GM18508 (cell line): ENCODE results near the gene TEKTIP1.
"Not testable (repeated sequence)": the region's sequence is repeated elsewhere in the genome, so short reads cannot be mapped to it uniquely, and the experiment has no call there.

Experiments
- ATAC-seq: cut with Tn5 transposase; IDR thresholded peaks from one replicate; pipeline ENCODE4 v1.9.1; 2021; ENCODE audit warnings: moderate number of reproducible peaks; ENCODE audit not compliant: insufficient read depth, unreplicated experiment

TEKTIP1 gene

DNA sequence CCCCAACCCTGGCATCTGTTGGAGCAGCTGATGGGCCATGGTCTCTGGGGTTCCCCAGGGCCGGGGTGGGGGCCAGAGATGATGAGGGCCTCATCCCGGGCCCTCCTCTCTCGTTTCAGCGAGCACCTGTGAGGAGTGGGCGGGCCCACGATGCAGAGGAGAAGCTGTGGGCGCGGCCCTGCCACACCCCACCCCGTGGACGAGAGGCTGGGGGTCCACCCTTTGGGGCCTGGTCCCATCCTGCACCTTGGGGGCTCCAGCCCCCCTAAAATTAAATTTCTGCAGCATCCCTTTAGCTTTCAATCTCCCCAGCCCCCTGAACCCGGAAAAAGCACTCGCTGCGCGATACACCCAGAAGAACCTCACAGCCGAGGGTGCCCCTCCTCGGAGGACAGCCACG lies 39.4 kb downstream of the TEKTIP1 start:
- ATAC-seq, result no peak

DNA sequence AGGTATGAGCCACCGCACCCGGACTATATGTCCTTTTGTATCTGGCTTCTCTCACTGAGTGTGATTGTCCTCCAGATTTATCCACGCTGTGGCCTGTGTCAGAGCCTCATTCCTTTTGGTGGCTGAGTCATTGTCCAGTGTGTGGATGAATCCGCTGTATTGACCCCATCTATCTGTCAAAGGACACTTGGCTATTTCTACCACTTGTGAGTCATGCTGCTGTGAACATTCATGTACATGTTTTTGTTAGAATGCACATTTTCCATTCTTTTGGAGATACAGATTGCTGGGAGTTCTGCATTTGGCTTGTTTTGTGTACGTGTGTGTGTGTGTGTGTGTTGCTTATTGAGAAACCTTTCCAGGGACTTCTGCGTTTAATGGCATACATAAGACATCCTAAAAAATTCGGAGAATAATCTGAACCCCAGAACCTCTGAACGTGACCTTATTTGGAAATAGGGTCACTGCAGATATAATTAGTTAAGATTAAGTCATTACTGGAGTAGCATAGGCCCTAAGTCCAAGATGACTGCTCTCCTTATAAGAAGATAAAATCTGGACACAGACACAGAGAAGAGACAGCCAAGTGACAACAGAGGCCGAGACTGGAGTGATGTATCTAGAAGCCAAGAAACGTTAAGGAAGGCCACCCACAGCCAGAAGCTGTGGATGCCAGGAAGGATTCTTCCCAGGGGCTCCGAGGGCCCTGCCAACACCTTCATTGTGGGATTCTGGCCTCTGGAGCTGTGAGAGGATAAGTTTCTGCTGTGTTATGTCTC lies 41.4 kb downstream of the TEKTIP1 start:
- ATAC-seq, result no peak

GRCh38 chr19:3581792-3582191 lies 42.8 kb downstream of the TEKTIP1 start:
- not testable (repeated sequence) for ATAC-seq

DNA sequence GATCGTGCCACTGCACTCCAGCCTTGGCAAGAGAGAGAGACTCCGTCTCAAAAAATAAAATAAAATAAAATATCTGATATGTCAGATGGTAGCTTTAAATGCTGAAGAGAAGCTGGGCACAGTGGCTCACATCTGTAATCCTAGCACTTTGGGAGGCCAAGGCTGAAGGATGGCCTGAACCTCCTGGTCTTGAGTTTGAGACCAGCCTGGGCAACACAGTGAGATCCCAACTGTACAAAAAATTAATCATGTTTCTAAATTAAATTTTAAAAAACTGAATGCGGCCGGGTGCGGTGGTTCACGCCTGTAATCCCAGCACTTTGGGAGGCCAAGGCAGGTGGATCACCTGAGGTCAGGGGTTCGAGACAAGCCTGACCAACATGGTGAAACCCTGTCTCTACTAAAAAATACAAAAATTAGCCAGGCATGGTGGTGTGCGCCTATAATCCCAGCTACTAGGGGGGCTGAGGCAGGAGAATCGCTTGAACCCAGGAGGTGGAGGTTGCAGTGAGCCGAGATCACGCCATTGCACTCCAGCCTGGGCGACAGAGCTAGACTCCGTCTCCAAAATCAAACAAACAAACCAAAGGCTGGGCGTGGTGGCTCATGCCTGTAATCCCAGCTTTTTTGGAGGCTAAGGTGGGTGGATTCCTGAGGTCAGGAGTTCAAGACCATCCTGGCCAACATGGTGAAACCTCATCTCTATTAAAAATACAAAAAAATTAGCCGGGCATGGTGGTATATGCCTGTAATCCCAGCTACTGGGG lies 45.2 kb downstream of the TEKTIP1 start:
- not testable (repeated sequence) for ATAC-seq

DNA sequence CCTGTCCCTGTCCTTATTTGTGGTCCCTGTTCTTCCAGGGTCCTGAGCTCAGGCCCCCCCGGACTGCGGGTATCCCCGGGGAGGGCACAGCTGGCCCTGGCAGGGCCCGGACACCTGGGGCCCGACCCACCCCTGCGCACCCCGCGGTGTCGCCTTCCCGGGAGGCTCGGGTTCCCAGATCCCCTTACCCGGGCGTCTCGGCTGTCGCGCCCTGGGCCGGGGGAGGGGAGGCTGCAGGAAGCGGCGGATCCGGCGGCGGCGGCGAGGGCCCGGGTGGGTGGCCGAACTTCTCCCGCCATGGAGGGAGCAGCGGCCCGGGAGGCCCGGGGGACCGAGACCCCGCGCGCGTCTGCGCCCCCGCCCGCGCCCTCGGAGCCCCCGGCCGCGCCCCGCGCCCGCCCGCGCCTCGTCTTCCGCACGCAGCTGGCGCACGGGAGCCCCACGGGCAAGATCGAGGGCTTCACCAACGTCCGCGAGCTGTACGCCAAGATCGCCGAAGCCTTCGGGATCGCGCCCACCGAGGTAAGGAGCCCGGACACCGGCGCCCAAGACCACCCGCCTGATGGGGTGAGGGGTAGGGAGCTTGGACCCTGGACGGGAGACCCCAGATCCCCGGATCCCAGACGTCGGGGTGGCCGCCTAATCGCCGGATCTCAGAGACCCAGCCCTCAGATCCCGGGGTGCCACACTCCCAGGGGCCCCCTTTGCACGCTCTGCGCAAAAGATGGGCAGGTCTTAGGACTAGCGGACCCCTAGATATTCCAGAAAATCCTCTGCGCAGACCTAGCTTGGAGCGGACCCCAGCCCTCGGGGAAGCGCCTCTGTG lies 46.5 kb downstream of the TEKTIP1 start, which contains the start of gene GIPC3:
GIPC3 (plus strand) TSS at position 178 of the 826 bp plus-strand sequence; CDS start at position 298, 120 bp downstream.
- ATAC-seq, result no peak

- ATAC-seq, result no peak
Observed at GRCh38 chr19:3586127-3586626, 47.2 kb downstream of the TEKTIP1 start.

- ATAC-seq, result no peak
Observed at GRCh38 chr19:3586707-3587346, 47.9 kb downstream of the TEKTIP1 start.

- no peak for ATAC-seq
Observed at GRCh38 chr19:3589439-3589838, 50.5 kb downstream of the TEKTIP1 start.

DNA sequence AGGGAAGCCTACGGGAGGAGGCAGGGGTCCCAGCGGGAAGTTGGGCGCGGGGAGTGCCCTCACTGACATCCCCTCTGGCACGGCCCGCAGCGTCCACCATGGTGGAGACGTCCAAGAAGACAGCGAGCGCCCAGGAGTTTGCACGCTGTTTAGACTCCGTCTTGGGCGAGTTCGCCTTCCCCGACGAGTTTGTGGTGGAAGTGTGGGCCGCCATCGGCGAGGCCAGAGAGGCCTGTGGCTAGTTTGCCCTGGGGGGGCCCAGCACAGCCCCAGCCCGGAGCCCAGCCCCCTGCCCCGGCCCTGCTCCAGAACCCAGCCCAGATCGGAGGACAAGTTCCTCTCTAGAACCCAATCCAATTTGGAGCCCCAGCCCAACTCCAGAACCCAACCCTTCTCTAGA lies 51.0 kb downstream of the TEKTIP1 start:
- no peak for ATAC-seq

DNA sequence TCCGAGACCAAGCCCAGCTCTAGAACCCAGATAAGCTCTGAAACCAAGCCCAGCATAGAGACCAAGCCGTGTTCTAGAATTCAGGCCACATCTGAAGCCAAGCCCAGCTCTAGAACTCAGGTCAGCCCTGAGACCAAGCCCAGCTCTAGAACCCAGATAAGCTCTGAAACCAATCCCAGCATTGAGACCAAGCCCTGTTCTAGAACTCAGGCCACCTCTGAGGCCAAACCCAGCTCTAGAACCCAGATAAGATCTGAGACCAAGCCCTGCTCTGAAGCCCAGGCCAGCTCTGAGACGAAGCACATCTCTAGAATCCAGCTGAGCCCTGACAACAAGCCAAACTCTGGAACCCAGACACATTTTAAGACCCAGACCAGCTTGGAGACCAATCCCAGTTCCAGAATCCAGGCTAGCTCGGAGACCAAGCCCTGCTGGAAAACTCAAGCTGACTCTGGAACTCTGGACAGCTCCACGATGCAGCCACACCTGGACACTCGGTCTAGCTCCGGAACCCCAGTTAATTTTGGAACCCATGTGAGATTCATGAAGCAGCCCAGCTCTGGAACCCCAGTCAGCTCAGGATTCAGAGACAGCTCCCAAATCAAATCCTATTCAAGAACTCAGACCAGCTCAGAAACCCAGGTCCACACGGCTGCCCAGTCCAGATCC lies 52.2 kb downstream of the TEKTIP1 start:
- no peak for ATAC-seq

GRCh38 chr19:3591876-3592613 lies 53.1 kb downstream of the TEKTIP1 start:
- no peak for ATAC-seq

DNA sequence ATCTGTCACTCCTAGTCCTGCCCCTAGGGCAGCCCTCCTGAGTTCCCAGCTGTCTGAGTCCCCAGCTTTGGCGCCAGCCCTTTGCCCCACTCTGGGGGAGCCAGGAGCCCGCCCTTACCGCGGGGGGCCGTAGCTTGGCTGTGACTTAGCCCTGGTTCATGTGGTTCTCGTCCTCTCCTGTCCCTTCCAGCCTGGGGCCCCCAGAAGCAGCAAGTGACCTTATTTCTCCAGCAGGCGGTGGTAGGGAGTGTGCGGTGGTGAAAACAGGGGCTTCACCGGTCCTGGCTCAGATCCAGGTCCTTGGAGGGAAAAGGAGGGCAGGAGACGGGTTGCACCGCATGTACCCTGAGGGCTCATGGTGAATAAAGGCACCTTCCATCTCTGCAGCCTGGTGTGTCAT lies 54.2 kb downstream of the TEKTIP1 start:
- ATAC-seq, result no peak
